AG09319 (cell line): ENCODE data around the gene LRRC8D.

Source experiments
- DNase-seq: peaks from one replicate; pipeline ENCODE4 v3.0.0-alpha.2; 2010; ENCODE audit warnings: low read depth; ENCODE audit errors: extremely low read depth
- CTCF ChIP-seq: IDR thresholded peaks from 2 replicates; pipeline ENCODE4 v1.5.1; 2011; ENCODE audit warnings: low read depth, mild to moderate bottlenecking, inconsistent platforms, low read length, moderate library complexity

LRRC8D gene

DNA sequence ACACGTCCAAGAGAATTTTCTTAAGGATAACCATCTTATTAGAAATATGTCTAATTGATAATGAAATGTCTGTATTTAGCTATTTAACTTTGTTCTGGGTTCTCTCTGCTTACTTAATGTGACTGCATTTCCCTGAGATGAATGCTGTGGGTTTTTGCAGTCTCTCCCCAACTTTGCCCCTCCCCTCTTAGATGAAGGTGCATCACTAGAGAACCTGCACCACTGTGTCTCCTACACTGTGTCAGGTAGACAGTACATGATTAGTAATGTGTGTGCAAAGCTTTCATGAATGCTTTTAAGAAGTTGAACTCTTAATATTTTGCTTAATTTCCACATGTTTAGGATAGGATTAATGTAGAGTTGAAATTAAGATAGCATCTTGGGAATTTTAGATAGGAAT, 51.7 kb downstream of the LRRC8D start:
- DNase-seq, result no peak
- no peak for TF ChIP-seq CTCF

GRCh38 chr1:89873288-89873687, 52.5 kb downstream of the LRRC8D start:
- TF ChIP-seq CTCF, result no peak

DNA sequence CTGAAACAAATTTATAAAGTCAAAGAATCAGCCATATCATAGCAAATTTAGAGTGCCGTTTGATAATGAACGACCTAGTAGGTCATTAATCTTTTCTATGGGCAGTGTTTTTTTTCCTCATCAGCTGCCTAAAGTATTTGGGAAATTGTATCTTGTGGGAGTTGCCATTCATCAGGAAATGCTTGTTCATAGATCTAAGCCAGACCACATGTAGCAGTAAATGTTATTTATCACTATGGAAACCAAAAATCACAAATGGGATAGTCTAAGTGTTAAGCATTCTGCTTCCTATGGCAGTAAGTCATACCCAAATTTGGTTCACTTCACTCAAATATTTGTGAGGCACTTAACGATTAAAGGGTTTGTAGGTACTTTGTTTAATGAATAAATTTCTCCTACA, 52.9 kb downstream of the LRRC8D start:
- DNase-seq, result peak; percentile 54
- TF ChIP-seq CTCF, result no peak

More at GRCh38 chr1:89873288-89873687, 52.5 kb downstream of the LRRC8D start:
- no peak for DNase-seq

- DNase-seq, result no peak
- TF ChIP-seq CTCF, result no peak
Measured at GRCh38 chr1:89876463-89876862, 55.6 kb downstream of the LRRC8D start.

DNA sequence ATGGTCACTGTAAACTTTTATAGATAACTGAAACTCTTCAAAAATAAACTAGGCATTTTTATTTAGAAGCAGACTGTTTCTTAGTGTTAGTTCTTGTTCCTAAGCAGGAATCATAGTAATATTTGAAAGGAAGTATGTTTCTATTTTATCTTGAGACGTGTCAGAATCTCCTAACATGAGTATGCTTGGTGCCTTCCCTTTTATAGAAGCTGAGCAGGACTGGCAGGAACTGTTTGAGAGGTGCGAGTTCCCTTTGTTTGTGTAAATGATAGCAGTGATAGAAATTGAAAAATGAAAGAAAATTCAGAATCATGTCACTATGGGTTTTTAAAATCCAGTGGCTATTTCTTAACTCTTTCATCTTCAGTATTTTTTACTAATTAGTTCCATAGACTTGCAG, 56.9 kb downstream of the LRRC8D start:
- no peak for DNase-seq
- TF ChIP-seq CTCF, result no peak

DNA sequence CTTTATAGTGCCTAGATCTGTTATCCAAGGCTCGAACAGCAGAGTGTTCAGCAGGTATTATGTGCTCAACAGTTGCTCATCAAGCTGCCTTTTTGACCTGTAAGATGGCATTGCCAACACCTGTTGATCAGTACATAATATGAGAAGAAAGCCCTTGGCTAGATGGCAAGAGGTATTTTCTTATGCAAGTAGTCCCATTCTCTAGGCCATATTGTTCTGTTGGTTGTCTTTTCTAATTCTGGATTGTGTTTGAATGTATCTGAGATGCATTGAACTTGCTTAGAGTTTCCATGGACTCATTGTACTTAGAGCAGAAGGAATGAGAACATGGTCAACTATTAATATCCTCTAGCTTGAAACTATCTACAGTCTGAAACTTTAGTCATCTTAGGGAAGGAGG, 57.4 kb downstream of the LRRC8D start:
- no peak for DNase-seq

DNA sequence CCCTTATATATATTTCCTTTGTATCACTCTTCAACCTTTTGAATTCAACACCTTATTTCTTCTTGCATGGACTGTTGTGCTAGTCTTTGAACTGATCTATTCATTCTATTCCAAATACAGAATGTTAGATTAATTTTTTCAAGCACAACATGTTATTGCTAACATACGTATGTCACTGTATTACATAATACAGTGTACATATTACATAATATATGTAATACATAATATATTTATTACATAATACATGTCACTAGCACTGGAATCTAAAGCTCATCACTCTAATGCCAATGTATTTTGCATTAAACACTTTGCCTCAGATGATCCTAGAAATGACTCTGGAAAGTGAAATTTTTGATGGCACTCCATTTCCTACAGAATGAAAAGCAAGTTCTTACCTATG, 59.8 kb downstream of the LRRC8D start:
- TF ChIP-seq CTCF, result no peak
- no peak for DNase-seq

More for the DNA sequence above, 57.4 kb downstream of the LRRC8D start:
- no peak for TF ChIP-seq CTCF
